HG03039 (cell line): ENCODE measurements around the gene JPH2.

Source experiments
- ATAC-seq: cut with Tn5 transposase; IDR thresholded peaks from one replicate; pipeline ENCODE4 v1.9.1; 2021; ENCODE audit warnings: mild to moderate bottlenecking, moderate library complexity; ENCODE audit not compliant: unreplicated experiment

JPH2 gene

DNA sequence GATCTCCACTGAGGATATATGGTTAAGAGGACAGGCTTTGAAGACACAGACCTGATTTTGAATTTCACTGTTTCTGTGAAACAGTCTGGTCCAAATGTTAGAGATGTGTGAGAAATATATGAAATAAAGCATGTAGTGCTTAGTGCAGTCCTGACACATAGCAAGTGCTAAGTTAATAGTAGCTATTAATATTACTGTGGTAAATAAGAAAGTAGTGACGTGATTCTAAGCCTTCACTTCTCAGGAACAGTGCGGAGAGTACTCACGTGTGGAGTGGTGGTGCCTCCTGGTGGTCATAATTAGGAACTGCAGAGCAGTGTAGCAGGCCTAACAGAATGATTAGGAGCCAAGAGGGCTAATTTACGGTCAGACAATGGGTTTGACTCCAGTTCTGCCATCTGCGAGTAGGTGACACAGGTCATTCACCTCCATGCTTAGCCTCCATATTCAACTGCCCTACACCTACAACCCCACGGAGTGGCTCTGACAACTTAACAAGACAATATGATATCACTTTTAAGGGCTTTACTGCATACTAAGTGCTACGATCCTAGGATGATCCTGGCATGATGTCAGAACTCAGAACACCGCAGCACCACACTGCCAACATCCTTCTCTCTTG lies 106.2 kb downstream of the JPH2 start:
- ATAC-seq, result no peak

GRCh38 chr20:44080064-44080463 lies 106.9 kb downstream of the JPH2 start:
- ATAC-seq, result no peak

- no peak for ATAC-seq
These were observed 107.7 kb downstream of the JPH2 start for GRCh38 chr20:44079291-44079690.

- no peak for ATAC-seq
These were observed 111.1 kb downstream of the JPH2 start for GRCh38 chr20:44075950-44076232.

GRCh38 chr20:44075191-44075949 lies 111.6 kb downstream of the JPH2 start:
- ATAC-seq, result no peak

DNA sequence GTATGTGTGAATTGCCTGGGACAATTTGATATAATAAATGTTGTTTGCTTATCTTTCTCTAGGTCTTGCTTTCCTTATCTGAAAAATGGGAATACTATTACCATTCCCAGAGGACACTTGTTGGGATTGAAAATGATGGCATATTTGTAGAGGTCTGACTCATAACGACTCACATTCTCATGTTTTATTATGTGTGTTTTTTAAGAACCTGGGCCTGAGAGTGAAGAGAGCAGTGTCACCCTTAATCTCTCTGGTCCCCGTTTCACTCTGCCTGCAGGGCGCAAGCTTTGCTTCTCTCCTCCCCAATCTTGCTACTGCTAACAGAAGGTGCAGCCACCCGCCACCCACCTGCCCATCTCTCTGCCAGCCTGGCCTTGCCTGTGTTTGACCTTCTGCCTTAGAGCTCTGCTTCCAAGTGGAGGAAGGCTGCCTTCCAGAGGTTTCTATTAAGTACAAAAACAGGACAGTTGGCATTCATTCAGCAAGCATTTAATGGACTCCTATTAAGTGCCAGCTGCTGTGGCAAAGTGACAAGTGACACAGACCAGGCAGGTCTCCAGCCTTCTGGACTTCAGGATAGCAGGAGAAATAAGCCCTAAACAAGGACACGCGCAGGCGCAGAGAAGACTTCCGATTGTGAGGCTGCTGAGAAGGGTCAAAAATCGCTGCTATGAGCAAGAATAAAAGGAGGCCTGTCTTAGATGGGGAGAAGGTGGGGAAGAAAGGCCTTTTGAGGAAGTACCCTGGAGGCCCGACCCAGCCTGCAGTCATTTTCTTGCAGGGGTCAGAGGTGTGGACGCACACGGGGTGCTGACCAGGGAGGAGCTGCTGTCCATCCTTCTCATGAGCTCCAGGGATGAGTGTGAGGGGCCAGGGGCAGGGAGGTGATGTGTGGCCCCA lies 112.5 kb downstream of the JPH2 start:
- no peak for ATAC-seq

GRCh38 chr20:44073675-44074071 lies 113.3 kb downstream of the JPH2 start:
- no peak for ATAC-seq

- ATAC-seq, result no peak
These were observed 113.8 kb downstream of the JPH2 start for GRCh38 chr20:44073011-44073674.

GRCh38 chr20:44072384-44072783 lies 114.6 kb downstream of the JPH2 start:
- no peak for ATAC-seq

GRCh38 chr20:44071526-44072111 lies 115.4 kb downstream of the JPH2 start:
- no peak for ATAC-seq

DNA sequence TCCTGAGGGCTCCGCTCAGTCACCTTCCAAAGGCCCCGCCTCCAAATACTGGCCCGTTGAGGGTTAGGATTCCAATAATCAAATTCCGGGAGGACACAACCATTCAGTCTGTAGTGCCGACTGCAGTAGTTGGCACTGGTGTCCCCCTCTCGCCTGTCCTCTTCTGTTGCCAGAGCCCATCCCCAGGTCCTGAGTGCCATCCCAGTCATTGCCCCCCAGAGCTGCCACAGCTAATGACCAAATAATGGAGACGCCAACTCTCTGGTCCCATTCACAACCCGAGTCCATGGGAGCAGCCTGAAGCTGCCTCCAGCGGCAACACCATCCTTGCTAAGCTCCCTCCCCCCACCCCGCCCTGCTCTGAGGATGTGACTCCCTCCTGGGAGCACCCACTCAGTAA lies 115.9 kb downstream of the JPH2 start:
- ATAC-seq, result no peak

DNA sequence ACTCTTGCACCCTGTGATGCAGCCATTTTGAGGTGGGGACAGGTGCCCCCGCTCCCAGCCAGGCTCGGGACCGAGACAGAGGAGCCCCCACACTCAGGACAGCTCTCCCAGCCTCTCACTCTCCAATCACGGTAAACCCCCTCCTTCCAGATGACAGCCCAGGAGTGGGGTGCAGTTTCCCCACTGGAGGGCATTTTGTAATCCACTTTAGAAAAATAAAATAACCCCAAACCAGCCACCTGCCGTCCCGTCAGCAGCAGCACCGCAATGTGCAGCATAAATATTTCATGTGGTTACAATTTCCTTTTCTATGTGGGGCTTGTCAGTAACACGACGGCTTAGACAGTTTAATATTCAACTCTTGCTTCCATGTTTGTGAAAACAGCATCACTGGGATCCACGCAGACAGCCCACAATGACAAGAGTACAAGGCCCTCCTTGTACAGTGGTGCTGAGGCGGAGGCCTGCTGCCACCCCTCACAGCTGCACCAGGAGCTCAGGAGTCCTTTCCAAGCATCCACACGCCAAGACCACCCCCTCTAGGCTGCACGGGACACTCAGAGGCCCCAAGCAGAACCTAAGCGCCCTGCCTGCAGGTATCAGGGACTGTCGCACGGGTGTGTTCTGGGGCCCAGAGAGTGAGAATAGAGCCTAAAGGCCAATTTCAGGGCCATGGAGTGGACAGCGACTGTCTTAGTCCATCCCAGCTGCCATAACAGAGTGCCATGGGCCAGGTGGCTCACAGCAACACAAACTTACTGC lies 116.7 kb downstream of the JPH2 start:
- no peak for ATAC-seq

DNA sequence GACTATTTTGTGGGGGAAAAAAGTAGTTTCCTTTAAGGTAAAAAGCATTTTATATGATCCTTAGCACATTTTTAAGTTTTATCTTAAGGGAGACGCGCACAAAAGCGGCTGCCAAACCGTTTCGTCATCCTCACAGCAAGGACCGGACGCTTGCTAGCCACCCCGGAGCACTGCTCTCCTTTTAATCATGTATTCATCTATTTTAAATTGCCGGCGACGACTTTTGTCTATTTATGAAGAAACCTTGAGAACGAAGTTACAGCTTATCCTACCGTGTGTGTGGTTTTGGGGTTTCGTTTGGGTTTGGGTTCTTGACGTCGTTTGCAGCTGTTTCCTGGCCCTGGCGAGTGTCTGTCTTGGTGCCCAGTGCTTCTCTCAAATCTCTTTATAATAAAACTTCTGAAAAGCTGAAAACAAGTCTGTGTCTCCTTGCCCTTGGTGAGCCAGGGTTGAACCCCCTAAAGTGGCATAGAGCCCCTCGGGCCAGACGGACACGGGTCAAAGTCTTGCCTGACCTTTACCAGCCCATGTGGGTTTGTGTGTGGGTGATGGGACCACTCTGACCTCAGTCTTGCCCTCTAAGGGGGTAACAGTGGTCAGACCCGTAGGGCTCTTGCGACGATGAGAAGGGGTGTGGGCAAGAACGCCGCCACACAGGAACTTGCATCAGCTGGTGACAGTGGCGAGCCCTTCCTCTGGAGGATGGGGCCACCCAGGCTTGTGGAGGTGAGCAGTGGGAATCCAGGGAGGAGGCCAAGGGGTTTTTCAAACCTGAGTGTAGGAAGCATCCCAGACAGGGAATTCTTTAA lies 117.6 kb downstream of the JPH2 start:
- ATAC-seq, result no peak

GRCh38 chr20:44068316-44069201 lies 118.4 kb downstream of the JPH2 start:
- ATAC-seq, result no peak

DNA sequence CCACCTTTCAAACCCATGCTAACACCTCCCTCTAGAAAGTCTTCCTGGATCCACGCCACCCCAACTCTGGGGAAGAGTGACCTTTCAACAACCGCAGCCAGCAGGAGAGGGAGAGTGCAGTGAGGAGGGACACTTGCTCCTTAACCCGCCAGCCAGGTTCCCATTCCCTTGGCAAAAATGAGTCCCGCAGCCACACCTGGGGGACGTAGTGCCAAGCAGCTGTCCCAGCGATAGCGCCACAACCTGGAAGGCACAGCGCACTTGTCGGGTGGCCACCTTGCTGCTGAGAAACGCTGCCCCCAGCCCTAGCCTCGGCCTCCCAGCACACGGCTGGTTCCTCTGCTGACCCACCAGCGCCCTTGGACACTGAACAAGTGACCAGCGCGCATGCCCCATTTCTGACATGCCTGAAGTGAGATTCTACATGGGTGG lies 119.3 kb downstream of the JPH2 start:
- no peak for ATAC-seq

GRCh38 chr20:44066645-44067606 lies 120.1 kb downstream of the JPH2 start:
- no peak for ATAC-seq
